ENCODE results near the gene ZNF333. TPM values are rescaled to one million over a fixed set of nuclear protein-coding genes. Genes with fewer than 3 reads are reported as not detected.

Gene ZNF333
- polyA plus RNA-seq (2012; ENCODE audit: insufficient read depth, insufficient read length) = 6.8 TPM

DNA sequence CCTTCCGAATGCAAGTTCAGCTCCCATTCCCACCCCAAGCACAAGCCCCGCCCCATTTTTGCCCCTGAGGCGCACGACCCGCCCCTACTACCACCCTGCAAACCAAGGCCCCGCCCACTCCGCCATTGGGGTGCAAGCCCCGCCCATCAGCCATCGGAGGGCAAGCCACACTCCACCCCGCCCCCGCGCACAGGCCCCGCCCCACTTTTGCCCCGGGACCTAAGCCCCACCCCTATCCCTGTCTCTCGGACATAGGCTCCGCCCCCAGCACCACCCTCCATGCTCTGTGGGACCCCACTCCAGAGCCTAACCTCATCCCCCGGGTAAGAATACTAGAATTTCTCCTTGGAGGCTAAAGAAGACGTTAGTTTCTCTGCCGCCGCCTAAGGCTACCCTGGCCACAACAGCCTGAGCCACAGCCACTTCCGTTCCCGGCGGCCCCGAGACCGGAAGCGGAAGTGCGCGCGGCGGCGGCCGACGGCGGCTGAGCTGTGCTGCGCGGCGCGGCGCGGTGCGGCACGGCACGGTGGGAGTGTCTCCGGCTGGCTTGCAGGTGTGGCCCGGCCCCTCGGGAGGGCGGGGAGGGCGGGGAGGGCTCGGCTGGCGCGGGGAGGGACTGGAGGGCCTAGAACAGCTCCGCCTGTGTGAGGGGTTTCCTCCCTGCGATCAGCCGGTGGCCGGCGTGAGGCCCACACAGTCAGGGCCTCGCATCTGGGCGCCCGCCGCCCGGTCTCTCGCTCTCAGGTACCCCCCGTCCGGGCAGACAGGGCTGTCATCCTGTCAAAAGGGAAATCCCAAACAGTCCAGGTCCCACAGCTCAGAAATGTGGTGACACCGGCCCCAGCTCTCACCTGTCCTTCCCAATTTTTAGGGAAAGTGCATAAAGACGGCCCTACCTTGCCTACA, at the start of gene ZNF333:
ZNF333 (plus strand) TSS at position 451 of the 906 bp plus-strand sequence. CDS start 3,444 bp downstream, outside the sequence.
- peak; percentile 85 for DNase-seq (ENCODE audit: low read depth, low spot score)
- H3K4me3 ChIP-seq (ENCODE audit: low read length) = peak within 1 kb of the TSS; percentile 89

DNA sequence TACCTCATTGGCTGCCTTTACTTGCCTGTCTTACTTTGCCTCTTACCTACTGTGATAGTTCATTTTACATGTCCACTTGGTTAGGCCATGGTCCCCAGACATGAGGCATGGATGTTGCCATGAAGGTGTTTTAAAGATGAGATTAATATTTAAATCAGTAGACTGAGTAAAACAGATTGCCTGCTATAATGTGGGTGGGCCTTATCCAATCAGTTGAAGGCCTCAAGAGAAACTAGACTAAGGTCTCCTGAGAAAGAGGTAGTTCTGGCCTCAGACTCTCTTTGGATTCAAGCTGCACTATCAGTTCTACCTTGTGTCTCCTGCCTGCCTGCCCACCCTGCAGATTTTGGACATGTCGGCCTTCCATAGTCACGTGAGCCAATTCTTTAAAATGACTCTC, 41.3 kb upstream of the ZNF333 start:
- H3K4me3 ChIP-seq (ENCODE audit: low read length) = no peak overlapping the region
- no peak for DNase-seq (ENCODE audit: low read depth, low spot score)

- no peak for DNase-seq (ENCODE audit: low read depth, low spot score)
- no peak overlapping the region for H3K4me3 ChIP-seq (ENCODE audit: low read length)
Measured at GRCh38 chr19:14649020-14649419, 40.8 kb upstream of the ZNF333 start.

- no peak overlapping the region for H3K4me3 ChIP-seq (ENCODE audit: low read length)
- no peak for DNase-seq (ENCODE audit: low read depth, low spot score)
Measured at GRCh38 chr19:14650161-14650560, 39.7 kb upstream of the ZNF333 start.

DNA sequence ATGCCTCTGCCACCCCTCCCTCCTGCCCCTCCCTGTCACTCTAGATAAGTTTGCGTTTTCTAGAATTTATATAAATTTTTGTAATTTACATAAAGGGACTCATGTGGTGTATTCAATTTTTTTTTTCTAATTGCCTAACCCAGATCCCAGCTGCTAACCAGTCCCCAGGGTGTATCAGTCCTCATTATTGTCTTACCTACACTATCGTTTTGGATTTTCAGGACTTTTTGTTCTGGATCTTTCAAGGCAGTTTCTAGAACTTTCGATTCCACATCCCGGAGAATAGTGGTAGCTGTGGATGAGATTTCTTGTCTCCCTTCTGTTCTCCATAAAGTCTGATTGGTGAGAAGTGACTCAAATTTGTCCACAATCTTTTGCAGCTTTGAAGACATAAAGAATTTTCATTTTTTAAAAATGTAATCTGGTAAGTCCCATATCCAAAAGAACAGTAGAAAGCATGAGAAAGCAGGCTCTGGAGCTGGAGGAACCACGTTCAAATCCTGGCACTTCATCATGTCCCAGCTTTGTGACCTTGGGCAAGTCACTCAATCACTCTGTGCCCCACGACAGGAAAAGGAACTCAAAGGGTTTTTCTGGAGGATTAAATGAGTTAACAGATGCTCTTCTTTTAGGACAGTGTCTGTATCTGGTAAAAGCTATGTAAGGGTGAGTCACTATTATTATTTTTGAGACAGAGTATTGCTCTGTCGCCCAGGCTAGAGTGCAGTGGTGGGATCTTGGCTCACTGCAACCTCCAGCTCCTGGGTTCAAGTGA, 34.9 kb upstream of the ZNF333 start:
- no peak for DNase-seq (ENCODE audit: low read depth, low spot score)
- H3K4me3 ChIP-seq (ENCODE audit: low read length) = no peak overlapping the region

- no peak overlapping the region for H3K4me3 ChIP-seq (ENCODE audit: low read length)
- DNase-seq (ENCODE audit: low read depth, low spot score) = no peak
Measured at GRCh38 chr19:14655726-14656125, 34.1 kb upstream of the ZNF333 start.

GRCh38 chr19:14659874-14660489, 29.9 kb upstream of the ZNF333 start:
- DNase-seq (ENCODE audit: low read depth, low spot score) = no peak
- no peak overlapping the region for H3K4me3 ChIP-seq (ENCODE audit: low read length)

DNA sequence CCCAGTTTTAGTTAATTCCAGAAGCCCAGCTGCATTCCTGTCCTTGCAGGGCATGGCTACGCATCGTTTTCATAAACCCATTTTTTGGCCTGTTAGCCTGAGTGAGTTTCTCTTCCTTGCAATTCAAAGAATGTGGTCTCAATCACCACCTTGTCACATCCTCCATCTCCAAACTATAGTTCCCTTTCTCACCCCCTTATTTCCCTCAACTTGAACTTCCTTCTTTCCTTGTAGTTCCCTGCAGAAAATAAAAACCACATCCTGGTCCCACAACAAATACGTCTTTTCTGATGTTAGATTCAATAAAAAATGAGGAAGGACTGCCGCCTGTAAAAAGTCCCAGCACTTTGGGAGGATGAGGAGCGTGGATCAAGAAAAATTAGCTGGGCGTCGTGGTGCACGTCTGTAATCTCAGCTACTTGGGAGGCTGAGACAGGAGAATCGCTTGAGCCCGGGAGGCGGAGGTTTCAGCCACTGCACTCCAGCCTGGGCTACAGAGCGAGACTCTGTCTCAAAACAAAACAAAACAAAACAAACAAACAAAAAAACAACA, 28.4 kb upstream of the ZNF333 start:
- no peak for DNase-seq (ENCODE audit: low read depth, low spot score)
- H3K4me3 ChIP-seq (ENCODE audit: low read length) = no peak overlapping the region

DNA sequence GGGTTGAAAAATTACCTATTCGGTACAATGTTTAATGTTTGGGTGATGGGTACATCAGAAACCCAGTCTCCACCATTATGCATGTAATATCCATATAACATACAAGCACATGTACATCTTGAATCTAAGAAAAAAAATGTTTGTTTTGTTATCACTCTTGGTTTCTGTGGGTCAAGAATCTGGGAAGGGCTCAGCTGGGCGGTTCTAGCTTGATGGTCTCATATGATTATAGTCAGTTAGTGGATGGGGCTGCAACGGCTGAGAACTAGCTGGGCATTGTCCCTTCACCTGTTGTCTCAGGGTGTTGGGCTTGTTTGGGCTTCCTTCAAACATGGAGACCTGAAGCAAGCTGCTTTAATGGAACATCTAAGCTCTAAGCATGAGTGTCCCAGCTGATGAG, 19.9 kb upstream of the ZNF333 start:
- H3K4me3 ChIP-seq (ENCODE audit: low read length) = no peak overlapping the region
- no peak for DNase-seq (ENCODE audit: low read depth, low spot score)

DNA sequence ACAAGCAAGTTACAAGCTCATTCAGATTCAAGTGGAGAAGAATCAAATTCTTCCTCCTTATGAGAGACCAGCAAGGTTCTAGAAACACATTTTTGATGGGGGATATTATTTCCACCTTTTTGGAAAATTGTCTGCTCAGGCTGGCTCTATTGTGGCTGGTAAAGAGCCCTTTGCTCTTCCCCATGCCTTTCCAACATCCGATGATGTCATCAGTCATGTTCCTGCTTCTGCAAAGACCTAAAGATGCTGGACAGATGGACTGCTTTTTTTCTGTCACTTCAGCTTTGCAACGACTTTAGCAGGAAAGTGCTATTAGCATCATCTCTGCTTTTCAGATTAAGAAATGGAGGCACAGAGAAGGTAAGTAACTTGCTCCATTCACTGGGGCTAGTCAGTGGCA, 19.4 kb upstream of the ZNF333 start:
- DNase-seq (ENCODE audit: low read depth, low spot score) = no peak
- no peak overlapping the region for H3K4me3 ChIP-seq (ENCODE audit: low read length)

GRCh38 chr19:14672188-14672872, 17.5 kb upstream of the ZNF333 start:
- DNase-seq (ENCODE audit: low read depth, low spot score) = no peak

GRCh38 chr19:14673088-14673487, 16.8 kb upstream of the ZNF333 start:
- DNase-seq (ENCODE audit: low read depth, low spot score) = no peak
- H3K4me3 ChIP-seq (ENCODE audit: low read length) = no peak overlapping the region

More at GRCh38 chr19:14672188-14672872, 17.5 kb upstream of the ZNF333 start:
- no peak overlapping the region for H3K4me3 ChIP-seq (ENCODE audit: low read length)

DNA sequence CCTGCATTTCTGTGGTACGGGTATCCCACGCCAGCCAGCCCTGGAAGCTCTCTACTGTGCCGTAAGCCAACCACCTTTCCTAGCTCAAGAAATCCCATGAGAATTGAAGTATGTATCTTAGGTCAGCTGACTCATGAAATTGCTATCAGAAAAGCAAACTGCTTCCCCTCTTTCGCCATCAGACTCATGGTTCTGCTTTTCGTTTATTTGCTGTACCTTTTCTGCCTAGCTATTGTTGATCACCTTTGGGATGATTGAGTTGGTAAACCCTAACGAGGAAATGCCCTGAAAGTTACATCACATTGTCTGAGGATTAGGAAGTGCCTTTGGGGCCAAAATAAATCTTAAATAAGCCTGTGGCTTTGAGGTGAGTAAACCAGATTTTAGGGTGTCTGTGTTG, 15.1 kb upstream of the ZNF333 start, which contains the start of gene ADGRE3:
ADGRE3 (minus strand) TSS at position 81 of the 400 bp plus-strand sequence; CDS start at position 7, 74 bp downstream.
- no peak within 1 kb of the TSS for H3K4me3 ChIP-seq (ENCODE audit: low read length)
- no peak for DNase-seq (ENCODE audit: low read depth, low spot score)

DNA sequence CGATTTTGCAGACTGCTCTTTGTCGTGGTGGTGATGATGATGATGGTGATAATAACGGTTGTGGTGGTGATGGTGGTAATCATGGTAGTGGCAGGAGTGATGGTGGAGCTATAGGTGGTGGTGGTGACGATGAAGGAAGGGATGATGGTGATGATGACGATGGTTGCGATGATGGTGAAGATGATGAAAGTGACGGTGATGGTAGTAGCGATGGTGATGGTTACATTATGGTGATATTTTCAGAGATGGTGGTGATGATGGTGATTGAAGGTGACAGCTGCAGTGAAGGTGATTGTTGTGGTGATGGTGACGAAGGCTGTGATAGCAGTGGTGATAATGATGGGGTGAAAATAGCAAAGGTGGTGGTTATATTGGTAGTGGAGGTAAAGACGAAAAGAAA, 13.1 kb upstream of the ZNF333 start:
- DNase-seq (ENCODE audit: low read depth, low spot score) = no peak
- no peak overlapping the region for H3K4me3 ChIP-seq (ENCODE audit: low read length)

DNA sequence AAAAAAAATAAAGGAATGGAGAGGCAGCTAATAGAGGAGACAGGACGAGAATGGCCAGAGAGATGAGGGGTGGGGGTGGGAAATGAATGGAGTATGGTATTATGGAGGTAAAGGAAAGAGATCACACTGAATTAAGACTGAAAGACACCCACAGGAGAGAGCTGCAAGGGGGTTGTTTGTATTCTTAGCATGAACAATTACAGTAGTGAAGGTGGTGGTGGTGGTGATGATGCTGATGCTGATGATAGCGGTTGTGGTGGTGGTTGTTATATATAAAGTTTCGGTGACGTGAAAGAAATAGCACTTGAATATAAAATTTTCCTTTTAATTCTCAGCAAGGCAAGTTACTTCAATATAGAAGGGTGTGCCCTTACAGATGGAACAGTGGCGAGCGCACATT, 12.4 kb upstream of the ZNF333 start:
- no peak overlapping the region for H3K4me3 ChIP-seq (ENCODE audit: low read length)
- no peak for DNase-seq (ENCODE audit: low read depth, low spot score)

DNA sequence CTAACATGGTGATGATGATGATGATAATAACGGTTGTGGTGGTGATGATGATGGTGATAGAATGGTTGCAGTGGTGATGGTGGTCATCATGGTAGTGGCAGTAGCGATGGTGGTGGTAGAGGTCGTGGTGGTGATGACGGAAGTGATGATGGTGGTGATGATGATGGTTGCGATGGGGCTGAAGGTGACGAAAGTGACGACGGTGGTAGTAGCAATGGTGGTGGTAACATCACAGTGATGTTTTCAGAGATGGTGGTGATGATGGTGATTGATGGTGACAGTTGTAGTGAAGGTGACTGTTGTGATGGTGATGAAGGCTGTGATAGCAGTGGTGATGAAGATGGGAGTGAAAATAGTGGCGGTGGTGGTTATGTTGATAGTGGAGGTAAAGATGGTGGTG, 11.6 kb upstream of the ZNF333 start:
- no peak overlapping the region for H3K4me3 ChIP-seq (ENCODE audit: low read length)
- DNase-seq (ENCODE audit: low read depth, low spot score) = no peak

GRCh38 chr19:14682084-14682483, 7.8 kb upstream of the ZNF333 start:
- H3K4me3 ChIP-seq (ENCODE audit: low read length) = no peak overlapping the region
- no peak for DNase-seq (ENCODE audit: low read depth, low spot score)

GRCh38 chr19:14683439-14683838, 6.4 kb upstream of the ZNF333 start:
- no peak for DNase-seq (ENCODE audit: low read depth, low spot score)

DNA sequence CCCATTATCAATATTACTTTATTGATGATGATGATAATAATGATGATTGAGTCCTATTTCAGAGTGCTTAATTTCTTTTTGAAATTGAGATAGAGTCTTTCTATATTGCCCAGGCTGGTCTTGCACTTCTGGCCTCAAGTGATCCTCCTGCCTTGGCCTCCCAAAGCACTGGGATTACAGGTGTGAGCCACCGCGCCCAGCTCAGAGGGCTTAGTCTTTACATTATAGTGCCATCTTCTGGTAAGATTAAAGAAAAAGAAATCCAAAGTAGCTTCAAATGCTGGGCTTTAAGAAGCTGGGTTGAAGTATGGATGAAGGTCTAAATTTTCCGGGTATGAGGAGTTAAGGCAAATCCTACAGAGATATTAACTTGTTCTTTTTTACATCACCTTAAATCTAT, 3.4 kb upstream of the ZNF333 start:
- H3K4me3 ChIP-seq (ENCODE audit: low read length) = no peak overlapping the region
- DNase-seq (ENCODE audit: low read depth, low spot score) = peak; percentile 42

More at GRCh38 chr19:14683439-14683838, 6.4 kb upstream of the ZNF333 start:
- H3K4me3 ChIP-seq (ENCODE audit: low read length) = no peak overlapping the region

All from Jurkat, Clone E6-1 (cell line).